ENCODE results near the gene EFR3B.

The EFR3B gene

GRCh38 chr2:25026008-25026530 is 15.8 kb upstream of the EFR3B start:
- Mint-ChIP-seq H3K36me3 (no peaks in the 10 kb centered on the region), H3K4me1 (no peaks in the 10 kb centered on the region), H3K27ac (no peak overlapping the region), H3K4me3 (no peak overlapping the region), H3K9me3 (no peaks in the 10 kb centered on the region)
- DNase-seq (ENCODE audit: low spot score in 2 of 2) (no peak), ATAC-seq (no peak)

DNA sequence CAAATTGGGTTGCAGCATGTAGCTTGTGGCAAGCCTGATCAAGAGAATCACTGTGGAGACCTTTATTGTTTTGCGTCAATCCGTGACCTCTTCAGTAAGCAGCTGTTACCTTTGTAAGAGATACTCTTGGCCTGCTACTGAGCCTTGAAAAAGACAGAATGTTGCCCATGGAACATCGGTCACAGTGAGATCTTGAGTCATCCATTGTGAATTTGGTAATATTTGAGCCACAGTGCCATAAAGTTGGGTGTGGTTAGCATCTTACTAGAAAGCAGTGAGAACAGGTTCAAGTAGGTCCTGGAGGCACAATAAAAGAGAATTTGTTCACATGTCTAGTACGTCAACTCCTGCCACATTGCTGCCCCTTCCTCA is 12.7 kb upstream of the EFR3B start:
- DNase-seq (ENCODE audit: low spot score in 2 of 2) = no peak
- Mint-ChIP-seq H3K9me3 (no peaks in the 10 kb centered on the region), H3K27ac (no peak overlapping the region), H3K36me3 (no peaks in the 10 kb centered on the region), H3K4me1 (no peaks in the 10 kb centered on the region), H3K4me3 (no peak overlapping the region)
- no peak for ATAC-seq

GRCh38 chr2:25030702-25031101 is 11.2 kb upstream of the EFR3B start:
- H3K27ac Mint-ChIP-seq = no peak overlapping the region
- no peaks in the 10 kb centered on the region for H3K9me3 Mint-ChIP-seq
- no peaks in the 10 kb centered on the region for H3K36me3 Mint-ChIP-seq
- no peaks in the 10 kb centered on the region for H3K4me1 Mint-ChIP-seq
- H3K4me3 Mint-ChIP-seq = no peak overlapping the region
- DNase-seq (ENCODE audit: low spot score in 2 of 2) (no peak), ATAC-seq (no peak)

DNA sequence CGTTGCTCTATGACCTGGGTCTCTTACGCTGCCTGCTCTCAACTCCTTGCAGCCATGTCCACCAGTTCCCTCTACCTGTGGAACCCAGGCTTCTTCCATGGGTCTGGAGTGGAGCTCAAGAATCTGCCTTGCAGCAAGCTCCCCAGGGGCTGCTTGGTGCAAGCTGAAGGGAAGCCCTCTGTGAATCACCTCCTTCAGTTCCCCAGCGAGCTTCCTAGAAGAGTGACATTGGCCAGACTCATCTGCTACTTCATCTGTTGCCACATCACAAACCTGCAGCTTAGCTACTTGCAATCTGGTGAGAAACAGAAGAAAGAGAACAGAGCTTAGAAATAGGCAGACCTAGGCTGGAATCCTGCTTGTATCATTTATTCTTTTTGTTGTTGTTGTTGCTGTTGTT is 9.8 kb upstream of the EFR3B start:
- Mint-ChIP-seq H3K27ac (no peak overlapping the region), H3K9me3 (no peaks in the 10 kb centered on the region), H3K36me3 (no peaks in the 10 kb centered on the region), H3K4me1 (no peaks in the 10 kb centered on the region), H3K4me3 (no peak overlapping the region)
- peak; percentile 55 for ATAC-seq
- no peak for DNase-seq (ENCODE audit: low spot score in 2 of 2)

DNA sequence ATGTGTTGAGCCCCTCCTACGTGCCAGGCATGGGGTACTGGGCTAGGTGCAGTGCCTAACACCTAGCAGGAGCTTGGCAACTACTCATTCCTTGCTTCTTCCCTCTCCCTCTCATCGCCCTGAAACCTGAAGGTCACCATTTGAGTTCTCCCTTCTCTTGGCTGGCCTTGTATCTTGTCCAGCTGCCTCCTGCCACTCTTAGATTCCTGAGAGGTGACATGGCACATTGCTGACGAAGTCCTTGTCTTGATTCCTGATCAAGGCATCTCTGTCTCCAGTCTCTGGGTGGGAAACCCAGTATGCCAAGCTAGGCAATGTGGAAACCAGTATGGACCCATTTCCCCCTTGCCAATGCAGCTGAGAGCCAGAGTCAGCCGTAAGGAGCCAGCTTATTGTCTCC is 9.0 kb upstream of the EFR3B start:
- Mint-ChIP-seq H3K4me3 (no peak overlapping the region), H3K9me3 (no peaks in the 10 kb centered on the region), H3K36me3 (no peaks in the 10 kb centered on the region), H3K27ac (no peak overlapping the region), H3K4me1 (no peaks in the 10 kb centered on the region)
- no peak for ATAC-seq
- DNase-seq (ENCODE audit: low spot score in 2 of 2) = no peak

- Mint-ChIP-seq H3K9me3 (no peaks in the 10 kb centered on the region), H3K27ac (no peak overlapping the region), H3K4me3 (no peak overlapping the region), H3K36me3 (no peaks in the 10 kb centered on the region), H3K4me1 (no peaks in the 10 kb centered on the region)
- no peak for ATAC-seq
- DNase-seq (ENCODE audit: low spot score in 2 of 2) = no peak
Observed at GRCh38 chr2:25034081-25034480, 7.8 kb upstream of the EFR3B start.

DNA sequence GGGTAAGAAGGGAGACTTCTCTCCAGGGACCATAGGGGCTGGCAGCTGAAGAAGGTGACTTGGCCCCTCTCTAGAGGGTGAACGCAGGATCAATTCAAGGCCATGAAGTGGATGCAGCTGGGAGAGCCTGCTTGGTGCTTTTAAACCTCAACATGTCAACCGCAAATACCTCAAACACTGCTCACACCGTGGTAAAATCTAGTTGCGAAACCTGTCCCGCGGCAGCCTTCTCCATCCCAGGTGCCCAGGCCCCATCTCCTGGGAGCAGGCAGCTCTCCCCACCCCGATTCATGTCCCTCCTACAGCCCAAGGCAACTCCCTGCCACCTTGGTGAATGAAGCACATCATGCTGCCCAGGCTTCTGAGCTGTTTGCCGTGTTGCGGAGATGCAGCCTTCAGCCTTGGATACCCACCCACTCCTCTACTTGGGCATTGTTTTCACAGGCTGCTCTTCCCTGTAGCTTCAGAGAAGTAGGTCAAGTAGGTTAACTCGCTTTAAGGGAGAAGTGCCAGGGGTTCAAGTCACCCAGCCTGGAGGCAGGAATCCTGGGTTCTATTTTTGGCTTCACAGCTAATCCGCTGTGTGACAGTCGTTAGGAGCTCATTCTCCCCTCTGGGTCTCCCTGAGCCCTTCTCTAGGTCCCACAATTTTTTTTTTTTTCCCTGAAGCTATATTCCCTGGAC is 6.2 kb upstream of the EFR3B start:
- no peak overlapping the region for H3K27ac Mint-ChIP-seq
- no peaks in the 10 kb centered on the region for H3K9me3 Mint-ChIP-seq
- H3K4me1 Mint-ChIP-seq = no peaks in the 10 kb centered on the region
- no peaks in the 10 kb centered on the region for H3K36me3 Mint-ChIP-seq
- H3K4me3 Mint-ChIP-seq = no peak overlapping the region
- ATAC-seq (no peak), DNase-seq (ENCODE audit: low spot score in 2 of 2) (no peak)

GRCh38 chr2:25036221-25036559 is 5.7 kb upstream of the EFR3B start:
- H3K27ac Mint-ChIP-seq = no peak overlapping the region
- no peak for DNase-seq (ENCODE audit: low spot score in 2 of 2)
- no peak for ATAC-seq
- no peak overlapping the region for H3K4me3 Mint-ChIP-seq
- no peaks in the 10 kb centered on the region for H3K9me3 Mint-ChIP-seq
- H3K36me3 Mint-ChIP-seq = no peaks in the 10 kb centered on the region
- H3K4me1 Mint-ChIP-seq = peaks cover 3% of the 10 kb centered on the region

- Mint-ChIP-seq H3K36me3 (no peaks in the 10 kb centered on the region), H3K4me3 (no peak overlapping the region), H3K27ac (no peak overlapping the region), H3K4me1 (peaks cover 23% of the 10 kb centered on the region), H3K9me3 (no peaks in the 10 kb centered on the region)
- DNase-seq (ENCODE audit: low spot score in 2 of 2) (no peak), ATAC-seq (no peak)
Observed at GRCh38 chr2:25039126-25039525, 2.8 kb upstream of the EFR3B start.

GRCh38 chr2:25041307-25041927 is 459 bp upstream of the EFR3B start:
- Mint-ChIP-seq H3K4me3 (peak overlapping the region; percentile 85), H3K27ac (no peak overlapping the region), H3K36me3 (no peaks in the 10 kb centered on the region), H3K4me1 (peaks cover 32% of the 10 kb centered on the region), H3K9me3 (no peaks in the 10 kb centered on the region)
- no peak for DNase-seq (ENCODE audit: low spot score in 2 of 2)
- ATAC-seq = no peak

DNA sequence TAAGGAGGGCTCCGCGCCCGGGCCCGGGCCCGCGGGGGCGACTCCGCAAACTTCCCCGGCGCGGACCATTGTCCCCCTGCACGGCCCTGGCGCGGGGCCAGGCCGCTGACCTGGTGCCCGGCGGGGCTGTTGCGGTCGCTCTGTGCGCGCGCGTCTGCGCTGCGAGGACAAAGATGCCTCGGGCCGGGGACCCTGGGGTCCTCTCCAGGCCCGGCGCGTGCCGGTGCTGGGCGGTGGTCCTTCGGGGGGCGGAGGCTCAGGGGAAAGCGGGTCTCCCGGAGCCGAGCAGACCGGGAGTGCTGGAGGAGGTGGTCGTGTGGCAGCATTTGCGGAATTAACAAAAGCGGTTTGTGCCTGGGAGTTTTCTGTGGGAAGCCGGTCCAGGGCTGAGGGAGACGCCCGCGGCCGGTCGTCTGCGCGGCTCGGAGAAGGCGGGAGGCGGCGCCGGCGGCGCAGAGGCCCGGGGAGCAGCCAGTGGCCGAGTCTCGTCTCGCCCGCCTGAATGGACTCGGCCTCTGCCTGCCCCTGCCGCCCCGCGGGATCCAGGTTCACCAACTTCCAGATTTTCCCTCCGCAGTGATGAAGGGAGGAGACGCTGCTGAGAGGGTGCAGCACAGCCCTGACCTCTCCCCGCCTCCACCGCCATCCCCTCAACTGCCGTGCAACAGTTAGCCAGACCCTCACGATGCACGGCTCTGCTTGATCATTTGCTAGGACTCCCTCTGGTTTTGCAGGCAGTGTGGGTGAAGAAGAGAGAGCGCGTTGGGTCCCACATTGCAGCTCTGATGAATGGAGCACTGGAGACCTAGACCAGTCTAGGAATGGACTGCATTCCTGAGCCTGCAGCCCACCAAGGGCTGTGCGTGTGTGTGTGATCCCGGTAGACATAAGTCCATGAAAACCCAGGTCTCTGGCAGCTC is 705 bp downstream of the EFR3B start:
- ATAC-seq = no peak
- Mint-ChIP-seq H3K9me3 (no peaks in the 10 kb centered on the region), H3K4me1 (peaks cover 32% of the 10 kb centered on the region), H3K27ac (peak overlapping the region; percentile 69), H3K36me3 (no peaks in the 10 kb centered on the region), H3K4me3 (peak overlapping the region; percentile 85)
- peak; percentile 11 to 64 for DNase-seq (ENCODE audit: low spot score in 2 of 2)

DNA sequence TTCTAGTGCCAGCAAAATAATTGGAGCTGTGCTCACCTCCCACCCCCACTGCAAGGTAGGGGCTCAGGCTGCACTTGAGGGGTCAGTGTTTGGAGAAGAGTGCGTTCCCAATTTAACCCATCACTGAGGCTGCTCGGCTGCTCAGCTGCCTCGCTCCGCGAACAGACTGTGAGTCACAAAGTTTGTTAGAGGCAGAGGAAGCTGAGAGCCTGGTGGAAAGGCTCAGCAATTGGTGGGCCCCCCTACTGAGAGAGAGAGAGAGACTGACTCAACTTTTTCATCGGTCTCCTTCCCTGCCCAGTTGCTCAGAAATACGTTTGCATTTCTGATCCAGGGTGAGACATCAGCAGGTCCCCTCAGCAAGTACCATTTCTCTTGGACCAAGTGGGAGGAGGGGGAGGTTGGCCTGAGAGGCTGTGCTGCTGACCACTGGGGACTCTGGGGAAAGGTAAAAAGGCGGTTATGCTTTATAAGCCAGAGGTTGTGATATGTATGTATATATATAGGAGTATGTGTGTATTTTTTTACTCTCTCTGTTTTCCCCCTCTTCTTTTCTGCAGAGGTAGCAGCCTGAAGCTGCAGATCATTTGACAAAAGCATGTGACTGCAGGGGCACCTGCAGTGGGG is 1.5 kb downstream of the EFR3B start:
- no peaks in the 10 kb centered on the region for H3K9me3 Mint-ChIP-seq
- H3K27ac Mint-ChIP-seq = no peak overlapping the region
- H3K4me1 Mint-ChIP-seq = peaks cover 32% of the 10 kb centered on the region
- peak overlapping the region; percentile 85 for H3K4me3 Mint-ChIP-seq
- DNase-seq (ENCODE audit: low spot score in 2 of 2) = peak; percentile 12 to 71
- no peaks in the 10 kb centered on the region for H3K36me3 Mint-ChIP-seq
- ATAC-seq = peak; percentile 81

DNA sequence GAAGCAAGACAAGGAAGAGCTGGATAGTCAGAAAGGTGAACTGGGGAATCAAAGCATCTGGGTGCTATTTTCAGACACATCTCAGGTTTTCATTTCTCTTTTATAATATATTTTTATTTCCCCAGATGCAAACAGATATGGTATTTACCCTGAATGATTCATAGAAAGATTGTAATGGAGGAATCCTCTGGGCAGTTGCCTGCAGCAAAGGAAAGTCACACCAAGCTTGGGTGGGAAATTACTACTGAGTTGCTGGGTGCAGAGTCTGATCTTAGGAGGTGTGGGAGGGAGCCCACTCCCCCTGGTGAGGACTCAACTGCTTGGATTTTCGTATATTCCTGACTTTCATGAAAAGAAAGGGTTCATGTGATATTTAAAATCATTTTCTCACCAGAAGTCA is 2.1 kb downstream of the EFR3B start:
- ATAC-seq = no peak
- peaks cover 32% of the 10 kb centered on the region for H3K4me1 Mint-ChIP-seq

GRCh38 chr2:25044990-25045389 is 3.1 kb downstream of the EFR3B start:
- Mint-ChIP-seq H3K4me3 (peak overlapping the region; percentile 3), H3K4me1 (peaks cover 32% of the 10 kb centered on the region), H3K27ac (no peak overlapping the region), H3K36me3 (no peaks in the 10 kb centered on the region), H3K9me3 (no peaks in the 10 kb centered on the region)
- DNase-seq (ENCODE audit: low spot score in 2 of 2) (peak in 1 of 2 donors; percentile 63), ATAC-seq (no peak)

More for the DNA sequence above, 2.1 kb downstream of the EFR3B start:
- DNase-seq (ENCODE audit: low spot score in 2 of 2) = no peak
- Mint-ChIP-seq H3K36me3 (no peaks in the 10 kb centered on the region), H3K27ac (no peak overlapping the region), H3K9me3 (no peaks in the 10 kb centered on the region), H3K4me3 (peak overlapping the region; percentile 85)

GRCh38 chr2:25049422-25049821 is 7.5 kb downstream of the EFR3B start:
- Mint-ChIP-seq H3K4me1 (peaks cover 10% of the 10 kb centered on the region), H3K27ac (no peak overlapping the region), H3K36me3 (no peaks in the 10 kb centered on the region), H3K4me3 (no peak overlapping the region), H3K9me3 (no peaks in the 10 kb centered on the region)
- ATAC-seq (no peak), DNase-seq (ENCODE audit: low spot score in 2 of 2) (no peak)

All from stimulated activated effector memory CD8-positive, alpha-beta T cell treated with anti-CD3 and anti-CD28 coated beads, Interleukin-12 subunit alpha, Interleukin-12 subunit beta, amount 100 ng/mL, for 72 hours (primary cell).